Activated B cell treated with CpG ODN at 0.5 μM for 24 hours (primary cell): Measurements from ENCODE around the gene OTUB2. TPM values are rescaled to one million over a fixed set of nuclear protein-coding genes. Genes with fewer than 3 reads are reported as not detected.

Experiments used
- ATAC-seq: fragments of 200-7000 bp; cut with Tn5 transposase; one replicate; pipeline ENCODE4 v1.10.0; 2021; ENCODE audit warnings: low read depth, mild to moderate bottlenecking, moderate library complexity
- CTCF ChIA-PET: fragments of 350-600 bp; sonication (Branson Sonifier 250); formaldehyde crosslinking; loops from one replicate; lab custom pipeline; 2021; ENCODE audit warnings: antibody characterized with exemption; lab: Charles Lee
- POLR2A ChIA-PET: fragments of 350-600 bp; sonication (Branson Sonifier 250); formaldehyde crosslinking; loops from one replicate; lab custom pipeline; 2021; ENCODE audit warnings: antibody characterized with exemption; lab: Charles Lee
- DNase-seq: peaks from one replicate; pipeline ENCODE4 v3.0.0; 2022
- H3K27ac Mint-ChIP-seq: one replicate; pipeline ENCODE4 v1.8.0; 2020; ENCODE audit warnings: mixed read lengths
- H3K27me3 Mint-ChIP-seq: one replicate; pipeline ENCODE4 v1.8.0; 2021; ENCODE audit warnings: mixed read lengths
- H3K36me3 Mint-ChIP-seq: one replicate; pipeline ENCODE4 v1.8.0; 2021; ENCODE audit warnings: low read depth, mixed read lengths
- H3K4me1 Mint-ChIP-seq: one replicate; pipeline ENCODE4 v1.8.0; 2021; ENCODE audit warnings: mixed read lengths
- H3K4me3 Mint-ChIP-seq: one replicate; pipeline ENCODE4 v1.8.0; 2020; ENCODE audit warnings: mild to moderate bottlenecking, mixed read lengths
- H3K9me3 Mint-ChIP-seq: one replicate; pipeline ENCODE4 v1.8.0; 2020; ENCODE audit warnings: mixed read lengths
- intact Hi-C: fragments of 100-400 bp; cut with micrococcal nuclease; formaldehyde crosslinking; loops from one replicate; pipeline ENCODE4 v1.15.1; 2024
- total RNA-seq: library from RNA; stranded (reverse); gene quantifications from 2 replicates; pipeline ENCODE4 v1.2.3, GENCODE V29; 2022
- TF ChIP-seq, protein P1 (sequence below): fragments of 200-600 bp; IDR thresholded peaks from one replicate; pipeline ENCODE4 v1.8.0; 2022; ENCODE audit warnings: antibody characterized with exemption, mild to moderate bottlenecking

Gene OTUB2
- total RNA-seq, 1 donor from 2014 or later = not detected

DNA sequence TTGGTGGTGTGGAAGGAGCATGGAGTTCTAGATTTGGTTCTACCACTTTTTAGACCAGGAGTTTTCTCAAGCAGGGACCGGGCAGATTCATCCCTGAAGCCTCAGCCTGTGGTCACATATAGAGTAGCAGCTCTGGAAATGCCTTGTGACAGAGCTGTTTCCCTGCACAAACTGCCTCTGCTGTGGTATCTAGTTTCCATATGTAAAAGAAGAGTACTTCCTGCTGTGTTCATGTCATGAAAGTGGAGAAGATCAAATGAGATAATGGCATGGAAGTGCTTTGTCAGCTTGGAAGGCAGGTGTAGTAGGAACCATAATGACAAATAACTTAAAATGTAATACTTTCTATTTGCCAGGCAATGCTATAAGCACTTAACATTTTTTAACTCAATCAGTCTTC is 26.1 kb downstream of the OTUB2 start:
- no peak overlapping the region for H3K4me3 Mint-ChIP-seq
- TF ChIP-seq, protein P1, sequence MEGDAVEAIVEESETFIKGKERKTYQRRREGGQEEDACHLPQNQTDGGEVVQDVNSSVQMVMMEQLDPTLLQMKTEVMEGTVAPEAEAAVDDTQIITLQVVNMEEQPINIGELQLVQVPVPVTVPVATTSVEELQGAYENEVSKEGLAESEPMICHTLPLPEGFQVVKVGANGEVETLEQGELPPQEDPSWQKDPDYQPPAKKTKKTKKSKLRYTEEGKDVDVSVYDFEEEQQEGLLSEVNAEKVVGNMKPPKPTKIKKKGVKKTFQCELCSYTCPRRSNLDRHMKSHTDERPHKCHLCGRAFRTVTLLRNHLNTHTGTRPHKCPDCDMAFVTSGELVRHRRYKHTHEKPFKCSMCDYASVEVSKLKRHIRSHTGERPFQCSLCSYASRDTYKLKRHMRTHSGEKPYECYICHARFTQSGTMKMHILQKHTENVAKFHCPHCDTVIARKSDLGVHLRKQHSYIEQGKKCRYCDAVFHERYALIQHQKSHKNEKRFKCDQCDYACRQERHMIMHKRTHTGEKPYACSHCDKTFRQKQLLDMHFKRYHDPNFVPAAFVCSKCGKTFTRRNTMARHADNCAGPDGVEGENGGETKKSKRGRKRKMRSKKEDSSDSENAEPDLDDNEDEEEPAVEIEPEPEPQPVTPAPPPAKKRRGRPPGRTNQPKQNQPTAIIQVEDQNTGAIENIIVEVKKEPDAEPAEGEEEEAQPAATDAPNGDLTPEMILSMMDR = no peak
- ChIA-PET POLR2A (no interaction called here), CTCF (interaction anchor here (1.0 to 2.3 kb wide), 3 partner anchors 16 to 80 kb away, joined by 3 to 11 read pairs (median 4); no protein-coding TSS in a partner anchor)
- H3K4me1 Mint-ChIP-seq = peaks cover 9% of the 10 kb centered on the region
- ATAC-seq = no peak
- no peaks in the 10 kb centered on the region for H3K27me3 Mint-ChIP-seq
- DNase-seq = no peak
- H3K9me3 Mint-ChIP-seq = no peaks in the 10 kb centered on the region
- H3K36me3 Mint-ChIP-seq = peaks cover 93% of the 10 kb centered on the region
- H3K27ac Mint-ChIP-seq = no peak overlapping the region
- intact Hi-C loops = no loop called here

DNA sequence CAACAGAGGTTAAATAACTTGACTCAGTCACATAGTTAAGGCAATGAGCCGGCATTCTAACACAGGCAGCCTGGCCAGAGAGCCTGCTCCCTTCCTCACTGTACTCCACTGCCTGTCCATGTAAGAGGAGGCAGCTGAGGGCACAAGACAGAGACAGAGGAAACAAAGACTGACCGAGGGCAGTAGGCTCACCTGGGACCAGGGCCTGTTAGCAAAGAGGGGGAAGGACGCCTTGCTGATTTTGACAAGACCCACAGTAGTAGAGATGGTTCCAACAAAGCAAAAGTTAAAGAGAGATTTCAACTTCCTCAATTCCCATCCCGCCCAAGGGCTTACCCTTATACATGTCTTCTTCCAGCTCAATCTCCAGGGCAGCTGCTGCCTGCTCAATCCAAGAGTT is 26.5 kb downstream of the OTUB2 start:
- TF ChIP-seq, protein P1 = no peak
- no peaks in the 10 kb centered on the region for H3K27me3 Mint-ChIP-seq
- H3K27ac Mint-ChIP-seq = no peak overlapping the region
- no peak overlapping the region for H3K4me3 Mint-ChIP-seq
- intact Hi-C loops = no loop called here
- ATAC-seq (no peak), DNase-seq (no peak)
- ChIA-PET POLR2A (no interaction called here), CTCF (interaction anchor here (0.6 to 2.3 kb wide), 3 partner anchors 16 to 79 kb away, joined by 3 to 11 read pairs (median 4); no protein-coding TSS in a partner anchor)
- H3K4me1 Mint-ChIP-seq = peaks cover 14% of the 10 kb centered on the region
- no peaks in the 10 kb centered on the region for H3K9me3 Mint-ChIP-seq
- H3K36me3 Mint-ChIP-seq = peaks cover 93% of the 10 kb centered on the region

DNA sequence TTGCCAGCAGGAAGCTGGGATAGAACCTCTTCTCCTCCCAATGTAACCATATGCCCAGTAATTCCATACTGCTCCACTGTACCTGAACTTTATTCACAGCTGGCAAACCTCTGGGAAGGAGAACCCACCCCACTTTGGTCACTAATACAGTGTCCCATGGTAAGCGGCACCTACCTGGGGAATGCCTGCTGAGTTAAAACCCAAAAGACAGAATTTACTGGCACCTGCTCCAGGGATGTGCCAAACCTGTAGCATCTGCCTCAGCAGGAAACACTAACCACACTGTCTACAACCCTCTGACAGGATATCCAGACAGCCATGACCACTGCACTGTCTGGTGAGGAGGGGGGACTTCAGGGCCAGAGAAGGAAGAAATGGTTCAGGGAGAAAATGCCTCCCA is 28.3 kb downstream of the OTUB2 start:
- intact Hi-C loops = no loop called here
- Mint-ChIP-seq H3K27me3 (no peaks in the 10 kb centered on the region), H3K4me1 (peaks cover 19% of the 10 kb centered on the region), H3K4me3 (no peak overlapping the region), H3K36me3 (peaks cover 94% of the 10 kb centered on the region), H3K9me3 (no peaks in the 10 kb centered on the region), H3K27ac (no peak overlapping the region)
- TF ChIP-seq, protein P1 = no peak
- ATAC-seq = no peak
- no peak for DNase-seq
- CTCF ChIA-PET = interaction anchor here (0.8 kb wide), 1 partner anchor 18 kb away, joined by 3 read pairs; no protein-coding TSS in a partner anchor
- POLR2A ChIA-PET = no interaction called here

DNA sequence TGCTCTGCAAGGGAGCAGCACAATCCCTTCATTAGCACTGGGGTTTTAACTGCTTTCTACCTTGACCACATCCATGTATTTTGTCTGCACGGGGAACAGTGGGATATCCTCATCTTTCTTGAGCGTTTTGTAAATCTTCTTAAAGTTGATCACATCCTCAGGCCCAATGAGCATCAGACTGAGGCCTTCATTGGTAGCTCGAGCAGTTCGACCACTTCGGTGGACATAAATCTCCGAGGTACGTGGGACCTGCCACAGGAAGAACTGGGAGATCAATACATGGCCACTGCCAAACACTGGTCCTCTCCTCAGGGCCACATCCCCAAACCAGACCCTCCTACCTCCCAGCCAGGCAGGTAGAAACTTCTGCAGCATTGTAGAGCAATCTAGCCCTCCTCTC is 28.8 kb downstream of the OTUB2 start:
- DNase-seq = no peak
- no peak overlapping the region for H3K4me3 Mint-ChIP-seq

DNA sequence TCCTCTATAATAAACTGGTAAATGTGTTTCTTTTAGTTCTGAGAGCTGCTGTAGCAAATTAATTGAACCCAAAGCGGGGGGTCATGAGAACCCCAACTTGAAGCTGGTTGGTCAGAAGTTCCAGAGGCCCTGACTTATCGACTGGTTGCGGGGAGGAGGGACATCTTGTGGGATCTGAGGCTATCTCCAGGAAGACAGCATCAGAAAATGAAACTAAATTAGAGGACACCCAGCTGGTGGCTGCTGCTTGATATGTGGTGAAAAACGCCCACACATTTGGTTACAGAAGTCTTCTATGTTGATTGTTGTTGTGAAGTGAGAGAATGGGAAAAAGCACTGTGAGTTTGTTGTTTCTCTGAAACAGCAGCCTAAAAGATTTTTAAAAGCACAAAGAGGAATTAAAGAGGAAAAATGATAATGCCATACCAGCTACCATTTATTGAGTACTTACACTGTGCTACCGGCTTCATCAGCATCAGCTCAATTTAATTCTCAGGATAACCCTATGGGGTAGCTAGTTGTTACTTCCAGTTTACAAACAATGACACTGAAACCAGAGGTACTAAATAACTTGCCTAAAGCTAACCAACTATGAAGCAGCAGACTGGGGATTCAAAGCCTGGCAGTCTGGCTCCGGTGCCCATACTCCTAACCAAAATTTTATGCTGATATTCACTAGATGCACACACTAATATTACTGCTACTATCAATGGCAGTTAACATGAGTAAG is 30.6 kb downstream of the OTUB2 start:
- ATAC-seq = no peak
- intact Hi-C loops = no loop called here
- H3K36me3 Mint-ChIP-seq = peaks cover 95% of the 10 kb centered on the region

More for the DNA sequence above, 28.8 kb downstream of the OTUB2 start:
- no peak for ATAC-seq
- H3K36me3 Mint-ChIP-seq = peaks cover 95% of the 10 kb centered on the region
- CTCF ChIA-PET = interaction anchor here (0.8 kb wide), 1 partner anchor 18 kb away, joined by 3 read pairs; no protein-coding TSS in a partner anchor
- no peak overlapping the region for H3K27ac Mint-ChIP-seq
- H3K4me1 Mint-ChIP-seq = peaks cover 19% of the 10 kb centered on the region
- H3K27me3 Mint-ChIP-seq = no peaks in the 10 kb centered on the region
- intact Hi-C loops = no loop called here
- no peaks in the 10 kb centered on the region for H3K9me3 Mint-ChIP-seq
- POLR2A ChIA-PET = no interaction called here
- TF ChIP-seq, protein P1 = no peak

More for the DNA sequence above, 30.6 kb downstream of the OTUB2 start:
- POLR2A ChIA-PET = interaction anchor here (0.6 kb wide), 1 partner anchor 17 kb away, joined by 4 read pairs; no protein-coding TSS in a partner anchor
- TF ChIP-seq, protein P1 = no peak
- no peak for DNase-seq
- Mint-ChIP-seq H3K9me3 (no peaks in the 10 kb centered on the region), H3K4me1 (peaks cover 19% of the 10 kb centered on the region), H3K4me3 (no peak overlapping the region), H3K27me3 (no peaks in the 10 kb centered on the region), H3K27ac (peak overlapping the region; percentile 18)
- CTCF ChIA-PET = interaction anchor here (1.6 to 2.4 kb wide), 2 partner anchors 21 to 80 kb away, joined by 3 to 9 read pairs; no protein-coding TSS in a partner anchor
